HG03565 (cell line): ENCODE measurements around the gene HVCN1.
"Not testable (repeated sequence)": the region's sequence is repeated elsewhere in the genome, so short reads cannot be mapped to it uniquely, and the experiment has no call there.

Source experiments
- ATAC-seq: cut with Tn5 transposase; IDR thresholded peaks from one replicate; pipeline ENCODE4 v1.9.1; 2021; ENCODE audit warnings: mild to moderate bottlenecking, moderate library complexity; ENCODE audit not compliant: unreplicated experiment

The HVCN1 gene

DNA sequence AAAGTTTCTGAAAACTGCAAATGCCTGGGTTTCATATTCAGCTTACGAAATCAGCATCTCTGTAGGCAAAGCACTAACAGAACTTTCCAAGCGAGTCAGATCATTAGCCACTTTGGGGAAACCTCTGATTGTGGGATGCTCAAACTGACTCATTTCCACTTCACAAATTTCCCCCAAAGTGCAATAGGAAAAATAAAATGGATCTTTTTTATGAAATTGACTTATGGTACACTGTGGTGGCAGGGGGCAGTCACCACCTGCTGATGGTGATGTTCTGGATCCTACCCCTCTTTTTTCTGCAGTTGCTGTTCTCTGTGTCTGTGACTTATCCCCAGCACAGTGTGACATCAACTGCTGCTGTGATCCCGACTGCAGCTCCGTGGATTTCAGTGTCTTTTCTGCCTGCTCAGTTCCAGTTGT lies 69.4 kb downstream of the HVCN1 start:
- ATAC-seq = no peak

DNA sequence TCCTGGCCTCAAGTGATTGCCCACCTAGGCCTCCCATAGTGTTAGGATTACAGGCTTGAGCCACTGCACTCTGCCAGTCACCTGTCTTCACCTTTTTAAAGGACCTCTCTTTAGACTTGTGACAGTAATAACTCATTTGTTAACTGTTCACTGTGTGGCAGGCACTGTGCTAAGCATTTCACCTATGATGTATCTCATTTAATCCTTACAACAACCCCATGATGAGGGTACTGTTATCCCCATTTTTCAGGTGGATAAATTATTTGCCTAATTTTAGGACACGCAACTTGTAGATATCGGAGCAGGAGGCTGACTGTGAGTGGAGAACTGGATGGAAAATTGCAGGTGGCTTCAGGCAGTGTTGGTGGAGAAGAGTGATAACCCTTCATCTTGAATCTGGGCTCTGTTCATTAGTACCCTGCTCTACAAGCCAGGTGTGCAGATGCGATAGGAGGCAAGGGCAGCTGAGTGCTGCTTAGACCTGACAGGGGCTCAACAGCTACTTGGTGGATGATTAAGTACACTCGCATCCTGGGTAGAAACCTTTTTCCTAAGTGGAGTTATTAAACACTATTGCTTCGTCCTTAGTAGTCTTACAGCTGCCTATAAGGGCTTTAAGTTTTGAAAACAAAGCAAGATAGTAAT lies 72.3 kb downstream of the HVCN1 start:
- ATAC-seq = no peak

DNA sequence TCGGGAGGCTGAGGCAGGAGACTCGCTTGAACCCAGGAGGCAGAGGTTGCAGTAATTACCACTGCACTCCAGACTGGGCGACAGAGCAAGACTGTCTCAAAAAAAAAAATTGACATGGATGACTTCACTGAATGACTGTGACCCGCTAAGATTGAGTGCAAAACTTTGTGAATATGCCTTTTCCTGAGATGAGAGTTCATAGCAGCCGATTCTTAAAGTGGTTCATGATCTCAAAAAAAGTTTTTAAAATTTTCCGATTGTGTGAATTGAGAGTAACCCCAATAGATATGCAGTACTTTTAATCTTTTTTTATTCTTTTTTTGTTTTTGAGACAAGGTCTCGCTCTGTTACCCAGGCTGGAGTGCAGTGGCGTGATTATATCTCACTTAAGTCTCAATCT lies 73.7 kb downstream of the HVCN1 start:
- no peak for ATAC-seq

DNA sequence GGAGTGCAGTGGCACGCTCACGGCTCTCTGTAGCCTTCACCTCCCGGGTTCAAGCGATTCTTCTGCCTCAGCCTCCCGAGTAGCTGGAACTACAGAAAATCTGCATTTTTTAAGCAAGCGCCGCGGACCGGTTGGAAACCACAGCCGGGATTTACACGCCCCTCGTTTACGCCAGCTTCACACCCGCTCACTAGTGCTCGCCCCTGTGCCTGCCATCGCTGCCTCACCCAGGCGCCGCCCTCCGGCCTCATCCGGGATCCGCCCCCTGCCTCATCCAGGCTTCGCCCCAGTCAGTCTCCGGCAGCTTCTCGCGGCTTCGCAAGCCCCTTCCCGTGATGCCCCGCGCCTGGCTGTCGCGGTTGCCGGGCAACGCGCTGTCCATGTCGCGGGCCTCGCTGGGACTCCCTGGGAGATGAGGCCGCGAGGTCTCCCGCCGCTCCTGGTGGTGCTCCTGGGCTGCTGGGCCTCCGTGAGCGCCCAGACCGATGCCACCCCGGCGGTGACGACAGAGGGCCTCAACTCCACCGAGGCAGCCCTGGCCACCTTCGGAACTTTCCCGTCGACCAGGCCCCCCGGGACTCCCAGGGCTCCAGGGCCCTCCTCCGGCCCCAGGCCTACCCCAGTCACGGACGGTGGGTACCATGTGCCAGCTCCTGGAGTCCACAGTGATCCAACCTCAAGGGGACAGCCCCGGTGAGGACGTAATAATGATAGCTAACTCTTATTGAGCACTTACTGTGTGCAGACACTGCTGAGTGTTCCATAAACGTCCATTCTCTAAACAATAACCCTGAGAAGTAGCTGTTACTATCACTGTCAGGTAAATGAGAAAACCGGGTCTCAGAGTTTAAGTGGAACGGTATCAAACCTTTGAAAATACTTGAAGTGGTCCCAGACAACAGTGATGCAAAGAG lies 74.9 kb downstream of the HVCN1 start, which contains the start of gene TCTN1:
Gene TCTN1 (plus strand): TSS at position 359 of the 914 bp plus-strand sequence. CDS start 54 bp downstream, at position 413.
- peak; percentile 84 for ATAC-seq

DNA sequence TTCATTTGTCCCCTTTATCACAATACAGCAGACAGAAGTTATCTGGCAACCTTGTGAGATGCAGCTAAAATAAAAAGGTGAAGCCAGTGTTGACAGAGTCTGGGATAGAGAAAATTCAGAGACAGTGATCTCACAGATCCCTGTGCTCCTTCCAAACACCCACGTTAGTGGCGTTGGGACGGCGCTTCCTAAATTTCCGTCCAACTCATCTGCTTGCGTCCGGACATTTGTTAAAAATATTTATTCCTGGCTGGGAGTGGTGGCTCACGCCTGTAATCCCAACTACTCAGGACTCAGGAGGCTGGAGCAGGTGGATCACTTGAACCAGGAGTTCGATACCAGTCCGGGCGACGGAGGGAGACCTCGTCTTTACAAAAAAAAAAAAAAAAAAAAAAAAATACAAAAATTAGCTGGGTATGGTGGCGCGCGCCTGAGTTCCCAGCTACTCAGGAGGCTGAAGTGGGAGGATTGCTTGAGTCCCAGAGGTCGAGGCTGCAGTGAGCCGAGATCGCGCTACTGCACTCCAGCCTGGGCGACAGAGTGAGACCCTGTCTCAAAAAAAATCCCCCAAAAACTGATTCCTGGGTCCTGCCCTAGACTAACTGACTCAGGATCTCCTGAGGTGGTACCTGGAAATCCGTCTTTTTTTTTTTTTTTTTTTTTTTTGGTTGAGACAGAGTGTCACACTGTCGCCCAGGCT lies 75.7 kb downstream of the HVCN1 start:
- no peak for ATAC-seq

DNA sequence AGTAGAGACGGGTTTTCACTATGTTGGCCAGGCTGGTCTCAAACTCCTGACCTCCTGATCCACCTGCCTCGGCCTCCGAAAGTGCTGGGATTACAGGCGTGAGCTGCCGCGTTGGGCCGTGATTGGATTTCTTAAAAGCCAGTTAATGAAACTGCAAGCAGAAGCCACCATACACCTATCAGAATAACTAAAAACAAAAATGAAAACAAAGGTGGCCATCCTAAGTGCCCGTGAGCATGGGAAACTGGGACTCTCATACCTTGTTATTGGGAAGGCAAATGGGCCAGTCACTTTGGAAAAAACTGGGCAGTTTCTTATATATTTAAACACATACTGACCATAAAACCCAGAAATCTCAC lies 82.7 kb downstream of the HVCN1 start:
- ATAC-seq = no peak

DNA sequence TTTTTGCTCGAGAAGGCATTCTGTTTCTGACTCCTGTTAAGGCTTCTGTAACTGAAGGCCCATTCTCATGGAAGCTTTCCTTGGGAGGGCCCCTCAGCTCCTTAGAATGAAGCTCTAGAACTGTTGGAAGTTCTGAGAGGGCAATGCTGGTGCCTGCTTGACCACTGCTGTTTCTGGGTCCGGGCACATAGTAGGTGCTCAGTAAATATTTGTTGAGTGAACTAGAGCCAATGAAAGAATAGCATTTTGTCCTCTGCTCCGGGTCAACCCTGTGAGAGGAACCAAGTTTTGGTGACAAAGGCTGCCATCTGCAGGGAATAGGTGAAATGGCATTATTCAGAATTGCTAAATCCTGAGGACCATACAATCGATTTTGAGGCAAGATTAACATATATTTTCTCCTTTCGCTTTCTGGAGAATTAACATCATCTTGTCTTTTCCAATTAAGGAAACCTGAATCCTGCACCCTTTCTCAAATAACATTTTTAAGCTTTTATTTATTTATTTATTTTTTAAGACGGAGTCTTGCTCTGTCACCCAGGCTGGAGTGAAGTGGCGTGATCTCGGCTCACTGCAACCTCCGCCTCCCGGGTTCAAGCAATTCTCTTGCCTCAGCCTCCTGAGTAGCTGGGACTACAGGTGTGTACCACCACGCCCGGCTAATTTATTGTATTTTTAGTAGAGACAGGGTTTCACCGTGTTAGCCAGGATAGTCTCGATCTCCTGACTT lies 86.7 kb downstream of the HVCN1 start:
- not testable (repeated sequence) for ATAC-seq

DNA sequence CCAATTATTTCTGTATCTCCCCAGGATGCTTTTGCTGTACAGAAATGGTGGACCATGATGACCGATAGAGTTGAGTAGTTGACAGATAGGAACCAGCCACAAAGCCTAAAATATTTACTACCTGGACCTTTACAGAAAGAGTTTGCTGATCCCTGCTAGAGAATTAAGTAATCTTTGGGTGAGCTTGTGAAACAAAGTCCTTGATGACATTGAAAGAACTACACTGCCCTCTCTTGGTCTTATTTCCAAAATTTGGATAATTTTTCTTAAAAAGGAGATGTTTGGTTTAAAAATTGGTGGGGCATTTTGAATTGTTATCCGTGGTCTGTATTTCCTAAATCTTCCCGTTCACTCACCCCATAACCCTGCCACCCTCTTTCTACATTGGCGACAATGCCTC lies 88.7 kb downstream of the HVCN1 start:
- ATAC-seq = no peak

DNA sequence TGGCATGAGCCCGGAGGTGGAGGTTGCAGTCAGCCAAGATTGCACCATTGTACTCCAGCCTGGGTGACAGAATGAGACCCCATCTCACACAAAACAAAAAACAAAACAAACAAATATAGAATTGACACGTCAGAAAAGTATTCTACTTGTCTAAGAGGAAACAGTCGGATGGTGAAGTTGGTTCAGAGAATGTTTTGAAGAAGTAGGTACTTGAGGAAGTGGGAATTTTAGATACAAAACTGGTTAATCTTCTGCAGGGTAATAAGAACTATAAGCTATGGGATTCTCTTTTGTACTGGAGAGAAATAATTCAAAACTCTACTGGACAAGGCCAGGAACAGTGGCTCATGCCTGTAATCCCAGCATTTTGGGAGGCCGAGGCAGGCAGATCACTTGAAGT lies 89.6 kb downstream of the HVCN1 start:
- ATAC-seq = no peak
